DMS53 treated with DMSO at 0.1 percent for 48 hours (cell line): ENCODE measurements around the gene CFAP68.

Source experiments
- DNase-seq: peaks from one replicate; lab custom pipeline; 2025; ENCODE audit not compliant: unreplicated experiment; lab: John Stamatoyannopoulos, UW

The CFAP68 gene

GRCh38 chr11:111878849-111879636 lies at the start of gene CFAP68, which contains the start of gene FDXACB1:
Gene CFAP68, plus strand, starts transcription at chr11:111879541. Its CDS starts 20 bp downstream, at chr11:111879561.
Gene FDXACB1, minus strand, starts transcription at chr11:111879165. Its CDS starts 33 bp downstream, at chr11:111879132.
- peak; percentile 98 for DNase-seq

- DNase-seq: no peak
These were observed 45.8 kb upstream of the CFAP68 start for GRCh38 chr11:111833524-111833923.

- no peak for DNase-seq
These were observed 44.7 kb upstream of the CFAP68 start for GRCh38 chr11:111834432-111835163.

GRCh38 chr11:111835665-111836064 lies 43.7 kb upstream of the CFAP68 start:
- no peak for DNase-seq

GRCh38 chr11:111836162-111836561 lies 43.2 kb upstream of the CFAP68 start:
- DNase-seq: no peak

GRCh38 chr11:111836721-111837120 lies 42.6 kb upstream of the CFAP68 start:
- DNase-seq: no peak

GRCh38 chr11:111837366-111837891 lies 41.9 kb upstream of the CFAP68 start:
- DNase-seq: no peak

- no peak for DNase-seq
These were observed 41.3 kb upstream of the CFAP68 start for GRCh38 chr11:111838054-111838453.

GRCh38 chr11:111840143-111840542 lies 39.2 kb upstream of the CFAP68 start:
- no peak for DNase-seq

GRCh38 chr11:111841370-111842053 lies 37.8 kb upstream of the CFAP68 start:
- DNase-seq: peak; percentile 59

- DNase-seq: no peak
These were observed 35.7 kb upstream of the CFAP68 start for GRCh38 chr11:111843661-111844060.

- no peak for DNase-seq
These were observed 33.9 kb upstream of the CFAP68 start for GRCh38 chr11:111845276-111846028.

GRCh38 chr11:111846063-111846462 lies 33.3 kb upstream of the CFAP68 start:
- DNase-seq: no peak

- no peak for DNase-seq
These were observed 32.7 kb upstream of the CFAP68 start for GRCh38 chr11:111846636-111847035.

- DNase-seq: no peak
These were observed 29.7 kb upstream of the CFAP68 start for GRCh38 chr11:111849631-111850030.

GRCh38 chr11:111851067-111851466 lies 28.3 kb upstream of the CFAP68 start:
- DNase-seq: no peak

- DNase-seq: no peak
These were observed 27.7 kb upstream of the CFAP68 start for GRCh38 chr11:111851636-111852035.

GRCh38 chr11:111852103-111852502 lies 27.2 kb upstream of the CFAP68 start:
- no peak for DNase-seq

- no peak for DNase-seq
These were observed 23.8 kb upstream of the CFAP68 start for GRCh38 chr11:111855506-111855905.

- DNase-seq: no peak
These were observed 19.1 kb upstream of the CFAP68 start for GRCh38 chr11:111860257-111860656.

- DNase-seq: no peak
These were observed 9.2 kb upstream of the CFAP68 start for GRCh38 chr11:111870113-111870512.
